NCI-H345 treated with DMSO at 0.1 percent for 48 hours (cell line): ENCODE data around the gene AURKAIP1.
"Not testable (repeated sequence)": the region's sequence is repeated elsewhere in the genome, so short reads cannot be mapped to it uniquely, and the experiment has no call there.

Source experiments
- DNase-seq: peaks from one replicate; lab custom pipeline; 2025; ENCODE audit not compliant: unreplicated experiment; lab: John Stamatoyannopoulos, UW

The AURKAIP1 gene

DNA sequence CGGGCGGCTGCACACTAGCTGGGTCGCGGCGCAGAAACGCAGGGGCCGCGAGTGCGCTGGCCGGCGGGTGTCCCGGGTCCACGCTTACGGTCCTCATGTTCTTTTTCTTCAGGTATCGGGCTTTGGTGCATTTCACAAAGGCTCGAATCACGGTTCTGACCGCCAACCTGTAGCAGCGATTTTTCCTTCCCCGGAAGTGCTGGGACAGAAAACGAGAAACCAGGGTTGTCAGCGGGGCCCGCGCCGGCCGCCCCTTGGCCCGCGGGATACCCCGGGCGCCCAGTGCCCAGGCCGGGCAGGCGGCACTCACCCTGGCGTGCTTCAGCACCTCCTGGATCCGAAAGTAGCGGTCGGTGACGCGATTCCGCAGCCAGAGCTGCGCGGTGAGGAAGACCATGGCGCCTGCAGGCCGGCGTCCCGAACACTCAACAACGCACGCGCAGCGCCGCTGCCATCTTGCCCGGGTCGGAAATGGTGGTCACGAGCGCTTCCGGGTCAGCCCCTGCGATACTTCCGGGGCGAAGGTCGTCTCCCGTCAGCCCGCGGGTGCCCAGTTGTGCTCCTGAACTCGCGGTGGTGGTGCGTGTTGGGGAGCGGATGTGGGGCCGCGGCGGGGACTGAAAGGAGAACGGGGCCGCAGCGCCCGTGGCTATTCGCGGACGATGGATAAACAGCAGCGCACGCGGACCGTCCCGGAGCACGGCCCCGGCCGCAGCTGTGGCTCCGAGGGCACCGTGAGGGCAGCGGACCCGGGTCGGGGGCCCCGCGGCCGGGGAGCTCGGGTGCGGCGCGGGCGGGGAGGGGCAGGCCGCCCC, 32.0 kb upstream of the AURKAIP1 start, which contains the start of gene MRPL20:
TSS of gene MRPL20 (minus strand) at position 473 of the 815 bp plus-strand sequence. CDS start at position 397, 76 bp downstream.
- DNase-seq: peak; percentile 77

- DNase-seq: no peak
These were observed 31.3 kb upstream of the AURKAIP1 start for GRCh38 chr1:1406101-1406820.

DNA sequence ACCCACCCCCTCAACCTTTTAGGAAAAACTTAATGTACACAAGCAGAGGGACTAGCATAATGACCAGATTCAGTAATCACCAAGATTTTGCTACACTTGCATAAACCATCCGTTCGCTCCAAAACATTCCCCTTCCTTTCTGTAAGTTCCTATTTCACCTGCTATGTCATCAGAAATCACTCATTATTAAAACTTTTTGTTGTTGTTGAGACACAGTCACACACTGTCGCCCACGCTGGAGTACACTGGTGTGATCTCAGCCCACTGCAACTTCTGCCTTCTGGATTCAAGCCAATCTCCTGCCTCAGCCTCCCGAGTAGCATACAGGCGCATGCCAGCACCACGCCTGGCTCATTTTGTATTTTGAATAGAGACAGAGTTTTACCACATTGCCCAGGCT, 28.6 kb upstream of the AURKAIP1 start:
- no peak for DNase-seq

DNA sequence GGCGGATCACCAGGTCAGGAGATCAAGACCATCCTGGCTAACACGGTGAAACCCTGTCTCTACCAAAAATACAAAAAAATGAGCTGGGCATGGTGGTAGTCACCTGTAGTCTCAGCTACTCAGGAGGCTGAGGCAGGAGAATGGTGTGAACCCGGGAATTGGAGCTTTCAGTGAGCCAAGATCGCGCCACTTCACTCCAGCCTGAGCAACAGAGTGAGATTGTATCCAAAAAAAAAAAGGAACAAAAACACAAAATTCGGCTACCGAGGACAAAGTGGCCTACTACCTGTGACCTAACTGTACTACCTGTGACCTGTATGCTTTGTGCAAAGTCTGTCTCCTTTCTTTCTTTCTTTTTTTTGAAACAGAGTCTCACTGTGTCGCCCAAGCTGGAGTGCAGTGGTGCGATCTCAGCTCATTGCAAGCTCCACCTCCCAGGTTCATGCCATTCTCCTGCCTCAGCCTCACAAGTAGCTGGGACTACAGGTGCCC, 27.9 kb upstream of the AURKAIP1 start:
- DNase-seq: not testable (repeated sequence)

- DNase-seq: peak; percentile 6
These were observed 27.3 kb upstream of the AURKAIP1 start for GRCh38 chr1:1402072-1402900.

DNA sequence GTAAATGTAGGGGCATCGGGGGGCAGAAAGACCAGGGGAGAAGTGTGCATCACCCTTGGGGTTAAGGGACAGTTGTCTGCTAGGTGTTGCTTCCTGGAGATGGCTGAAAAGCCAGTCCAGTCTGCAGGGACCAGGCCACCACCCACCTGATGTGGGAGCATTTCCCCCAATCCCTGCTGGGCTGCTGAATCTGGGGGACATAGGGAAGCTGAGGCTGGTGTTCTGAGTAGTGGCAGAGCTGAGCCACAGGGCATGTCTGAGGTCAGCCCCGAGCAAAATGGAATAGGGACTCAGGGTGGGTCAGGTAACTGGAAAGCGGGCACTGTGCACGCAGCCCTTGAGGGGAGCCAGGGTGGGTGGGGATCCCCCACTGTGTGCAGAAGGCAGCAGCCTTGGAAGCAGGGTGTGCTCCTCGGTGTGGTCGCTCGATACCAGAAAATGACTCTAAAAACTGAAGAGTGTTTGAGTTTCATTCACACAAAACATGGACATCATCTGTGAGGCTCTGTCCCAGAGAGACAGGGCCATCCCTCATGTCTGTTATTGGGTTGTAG, 26.5 kb upstream of the AURKAIP1 start:
- DNase-seq: no peak

GRCh38 chr1:1400576-1401456, 25.8 kb upstream of the AURKAIP1 start:
- DNase-seq: no peak

- no peak for DNase-seq
These were observed 25.0 kb upstream of the AURKAIP1 start for GRCh38 chr1:1399872-1400575.

DNA sequence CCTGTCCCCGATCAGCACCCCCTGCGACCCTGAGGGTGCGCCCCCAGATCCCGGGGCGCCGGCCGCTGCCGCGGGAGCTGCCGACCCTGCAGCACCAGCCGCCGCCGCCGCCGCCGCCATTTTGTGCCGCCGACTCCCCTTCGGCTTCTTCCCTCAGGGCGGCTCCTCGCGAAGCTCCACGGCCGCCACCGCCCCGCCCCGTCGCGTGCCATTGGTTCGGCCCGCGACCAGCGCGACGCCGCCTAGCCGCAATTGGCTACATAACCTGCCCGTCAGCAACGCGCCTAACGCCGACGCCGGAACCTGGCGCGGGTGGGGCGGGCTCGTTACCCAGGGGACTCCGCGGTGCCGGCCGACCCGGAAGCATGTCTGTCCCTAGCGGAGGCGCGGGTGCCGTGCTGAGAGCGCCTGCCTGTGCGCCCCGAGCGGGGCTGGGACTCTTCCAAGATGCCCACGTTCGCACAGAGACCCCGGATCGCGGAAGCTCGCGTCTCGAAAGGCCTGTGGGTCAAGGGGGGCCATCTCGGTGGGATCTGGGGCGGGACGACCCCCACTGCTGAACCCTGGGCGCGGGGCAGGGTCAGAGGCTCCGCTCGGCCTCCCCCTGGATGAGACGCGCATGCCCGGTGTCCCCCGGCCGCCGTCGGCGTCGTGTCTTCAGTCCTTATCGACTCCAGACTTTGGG, 24.3 kb upstream of the AURKAIP1 start, which contains the start of gene CCNL2:
TSS of gene CCNL2 (minus strand) at position 149 of the 685 bp plus-strand sequence. CDS start at position 120, 29 bp downstream.
- DNase-seq: peak; percentile 92

GRCh38 chr1:1398677-1399186, 23.7 kb upstream of the AURKAIP1 start:
- no peak for DNase-seq

DNA sequence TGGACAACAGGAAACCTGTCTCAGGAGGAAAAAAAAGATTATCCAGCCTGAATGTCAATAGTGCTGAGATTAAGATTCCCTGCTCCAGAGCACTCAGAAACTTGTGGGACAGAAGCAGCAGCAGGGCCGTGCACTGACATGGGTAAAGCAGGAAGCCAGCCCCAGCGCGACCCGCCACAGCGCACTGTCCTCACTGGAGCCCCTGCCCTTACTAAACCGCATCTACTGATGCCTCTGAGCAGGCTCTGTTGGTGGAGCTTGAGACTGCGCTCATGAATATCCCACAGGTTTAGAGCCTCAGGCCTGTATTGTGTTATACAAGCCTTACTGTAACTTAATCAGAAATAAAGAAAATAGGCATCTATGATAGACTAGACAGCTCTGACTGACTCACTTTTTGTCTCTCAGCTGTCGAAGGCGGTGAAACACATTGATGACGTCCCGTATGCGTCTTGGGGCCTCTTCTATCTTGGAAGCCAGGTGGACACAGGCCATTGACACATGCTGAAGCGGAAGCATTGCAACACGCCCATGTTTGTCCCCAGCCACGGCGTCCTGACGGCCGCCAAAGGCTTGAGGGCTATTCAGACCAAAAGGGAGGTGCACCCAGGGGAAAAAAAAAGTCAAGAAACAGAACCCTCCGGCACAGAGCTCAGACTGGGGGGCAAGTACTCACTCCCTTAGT, 23.0 kb upstream of the AURKAIP1 start:
- DNase-seq: no peak

DNA sequence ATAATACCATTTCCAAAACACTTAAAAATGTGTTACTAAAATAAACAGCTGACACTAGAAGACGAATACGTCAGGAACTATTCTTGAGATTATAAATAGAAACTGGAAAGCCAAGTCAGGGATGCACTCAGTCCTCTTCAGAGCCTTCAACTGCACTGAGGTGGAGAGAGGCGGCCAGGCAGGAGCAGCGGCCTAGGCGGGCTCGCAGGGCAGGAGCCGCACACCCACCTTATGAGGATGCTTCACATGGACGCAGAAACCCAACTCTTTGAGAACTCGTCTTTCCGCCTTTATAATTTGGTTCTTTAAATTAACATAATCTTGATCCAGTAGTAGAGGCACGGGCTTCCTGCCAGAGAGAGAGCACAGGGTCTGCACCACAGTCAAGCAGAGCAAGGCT, 20.2 kb upstream of the AURKAIP1 start:
- DNase-seq: no peak

- DNase-seq: no peak
These were observed 19.1 kb upstream of the AURKAIP1 start for GRCh38 chr1:1394116-1394515.

DNA sequence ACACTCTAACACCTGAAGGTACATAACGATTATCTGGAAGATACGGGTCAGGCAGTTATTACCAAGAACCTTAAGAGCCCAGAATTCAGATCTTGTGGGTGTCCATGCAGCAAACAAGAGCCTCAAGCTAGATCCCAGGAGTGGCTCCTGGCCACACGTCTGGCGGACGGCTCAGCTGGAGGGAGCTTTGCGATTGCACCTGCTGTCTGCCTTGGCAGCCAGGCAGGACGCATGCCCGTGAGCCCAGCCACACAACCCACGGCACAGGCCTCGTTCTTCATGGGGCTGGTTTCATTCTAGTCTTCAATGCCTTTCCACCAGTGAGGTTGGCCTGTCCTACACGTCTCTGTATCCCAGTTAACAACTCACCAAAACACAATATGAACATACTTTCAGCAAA, 18.4 kb upstream of the AURKAIP1 start:
- DNase-seq: no peak

DNA sequence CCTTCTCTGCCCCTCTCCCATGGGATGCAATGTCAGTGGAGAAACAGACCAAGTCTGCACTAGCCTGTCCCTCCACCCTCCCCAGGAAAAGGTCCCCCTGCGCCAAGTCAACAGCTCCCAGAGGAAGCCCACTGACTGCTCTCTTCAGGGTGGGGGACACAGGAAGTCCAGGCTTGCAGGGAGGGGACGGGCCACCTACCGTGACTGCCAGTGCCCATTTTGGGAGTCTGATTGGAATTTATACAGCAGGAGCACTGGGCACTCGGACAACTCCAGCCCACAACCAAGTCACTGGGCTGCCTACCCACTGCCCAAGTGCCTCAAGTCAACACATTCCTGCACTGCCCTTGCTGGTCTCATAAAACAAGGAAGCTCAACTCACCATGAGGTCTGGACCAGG, 18.0 kb upstream of the AURKAIP1 start:
- DNase-seq: no peak

DNA sequence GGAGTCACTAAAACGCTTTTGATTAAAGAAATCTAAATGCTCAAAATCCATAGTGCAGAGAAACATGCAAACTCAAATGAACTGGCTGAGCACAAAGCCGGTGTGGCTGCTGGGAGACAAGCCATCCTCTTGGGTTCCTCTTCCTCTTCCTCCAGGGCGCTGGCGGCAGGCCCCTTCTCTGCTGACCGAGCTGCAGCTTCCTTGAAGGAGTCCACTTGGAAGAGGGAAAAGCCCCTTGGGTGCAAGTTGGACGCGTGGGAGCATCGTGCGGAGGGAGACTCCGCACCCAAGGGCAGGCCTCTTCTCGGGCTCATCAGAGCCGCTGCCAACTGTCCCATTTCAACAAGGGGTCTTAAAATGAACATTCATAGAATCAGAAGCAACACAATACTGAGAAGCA, 16.2 kb upstream of the AURKAIP1 start:
- DNase-seq: no peak

GRCh38 chr1:1390675-1391074, 15.7 kb upstream of the AURKAIP1 start:
- DNase-seq: no peak

DNA sequence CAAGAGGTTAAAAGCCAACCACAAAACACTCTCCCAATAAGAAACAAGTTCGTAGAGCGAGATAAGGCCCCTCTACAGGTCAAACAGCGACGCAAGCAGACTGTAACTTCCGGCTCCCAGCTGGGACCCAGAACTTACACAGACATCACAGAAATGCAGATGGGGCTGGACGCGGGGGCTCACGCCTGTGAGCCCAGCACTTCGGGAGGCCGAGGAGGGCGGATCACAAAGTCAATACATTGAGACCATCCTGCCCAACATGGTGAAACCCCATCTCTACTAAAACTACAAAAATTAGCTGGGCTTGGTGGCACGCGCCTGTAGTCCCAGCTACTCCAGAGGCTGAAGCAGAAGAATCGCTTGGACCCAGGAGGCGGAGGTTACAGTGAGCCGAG, 13.1 kb upstream of the AURKAIP1 start:
- no peak for DNase-seq
